Cardiac septum (tissue), 1 donor: ENCODE data around the gene CMSS1. TPM values are rescaled to one million over a fixed set of nuclear protein-coding genes. Genes with fewer than 3 reads are reported as not detected.
A peak's percentile ranks its signal among the peaks of the same experiment; 100 is the strongest.

Experiments used
- DNase-seq: peaks from one replicate; pipeline ENCODE4 v3.0.0-alpha.2; 2020; ENCODE audit warnings: low spot score
- intact Hi-C: fragments of 100-400 bp; cut with DNase I; formaldehyde crosslinking; loops from one replicate; pipeline ENCODE4 v1.14.0; 2022
- total RNA-seq: library from RNA; stranded (reverse); fragmentation: NEBNext Ultra II Directional; extraction: Animal tissue kit (Norgen Biotek cat#: 25700); gene quantifications from one replicate; pipeline ENCODE4 v1.2.1, GENCODE V29; 2021
- donor health status: DM: no; HTN: no; CAD: no.

CMSS1 gene
- total RNA-seq, 1 donor from 2014 or later = 22.0 TPM

- intact Hi-C loops = loop anchor here (5.0 kb wide), 2 partner anchors 38 to 73 kb away; no protein-coding TSS in a partner anchor
These were observed 103.1 kb downstream of the CMSS1 start for GRCh38 chr3:99920481-99921376.

GRCh38 chr3:99921377-99921695 is 103.7 kb downstream of the CMSS1 start:
- intact Hi-C loops = loop anchor here (5.0 kb wide), 2 partner anchors 39 to 74 kb away; no protein-coding TSS in a partner anchor
- DNase-seq = no peak

More at GRCh38 chr3:99920481-99921376, 103.1 kb downstream of the CMSS1 start:
- peak; percentile 83 for DNase-seq

- DNase-seq = no peak
- intact Hi-C loops = loop anchor here (5.0 kb wide), 2 partner anchors 40 to 75 kb away; no protein-coding TSS in a partner anchor
These were observed 104.3 kb downstream of the CMSS1 start for GRCh38 chr3:99921986-99922385.

GRCh38 chr3:99923873-99924272 is 106.2 kb downstream of the CMSS1 start:
- intact Hi-C loops = loop anchor here (5.0 kb wide), 2 partner anchors 42 to 77 kb away; no protein-coding TSS in a partner anchor
- DNase-seq = no peak

- no peak for DNase-seq
- intact Hi-C loops = no loop called here
These were observed 108.0 kb downstream of the CMSS1 start for GRCh38 chr3:99925584-99926230.

GRCh38 chr3:99927671-99928457 is 110.2 kb downstream of the CMSS1 start:
- no peak for DNase-seq
- intact Hi-C loops = no loop called here

GRCh38 chr3:99928771-99929744 is 111.4 kb downstream of the CMSS1 start:
- intact Hi-C loops = no loop called here
- DNase-seq = no peak

- intact Hi-C loops = no loop called here
- no peak for DNase-seq
These were observed 112.1 kb downstream of the CMSS1 start for GRCh38 chr3:99929745-99930139.

GRCh38 chr3:99931059-99931458 is 113.4 kb downstream of the CMSS1 start:
- no peak for DNase-seq
- intact Hi-C loops = no loop called here

- DNase-seq = no peak
- intact Hi-C loops = no loop called here
These were observed 116.5 kb downstream of the CMSS1 start for GRCh38 chr3:99933971-99934750.

- DNase-seq = no peak
- intact Hi-C loops = loop anchor here (5.0 kb wide), 1 partner anchor 72 kb away; no protein-coding TSS in a partner anchor
These were observed 117.5 kb downstream of the CMSS1 start for GRCh38 chr3:99934975-99935797.

- intact Hi-C loops = loop anchor here (5.0 kb wide), 1 partner anchor 69 kb away; no protein-coding TSS in a partner anchor
- no peak for DNase-seq
These were observed 120.7 kb downstream of the CMSS1 start for GRCh38 chr3:99938270-99938911.

GRCh38 chr3:99939876-99940275 is 122.2 kb downstream of the CMSS1 start:
- intact Hi-C loops = loop anchor here (5.0 kb wide), 2 partner anchors 67 to 102 kb away; no protein-coding TSS in a partner anchor

GRCh38 chr3:99940350-99940749 is 122.7 kb downstream of the CMSS1 start:
- no peak for DNase-seq
- intact Hi-C loops = loop anchor here (5.0 kb wide), 1 partner anchor 102 kb away; no protein-coding TSS in a partner anchor

More at GRCh38 chr3:99939876-99940275, 122.2 kb downstream of the CMSS1 start:
- DNase-seq = no peak

- no peak for DNase-seq
- intact Hi-C loops = loop anchor here (5.0 kb wide), 1 partner anchor 101 kb away; no protein-coding TSS in a partner anchor
These were observed 123.5 kb downstream of the CMSS1 start for GRCh38 chr3:99941211-99941610.
